GM12892 (cell line): ENCODE data around the gene CAPG.

Experiments
- POLR2A ChIP-seq: IDR thresholded peaks from 2 replicates; pipeline ENCODE4 v1.6.1; 2011; ENCODE audit warnings: low read depth, low read length, control low read depth
- POLR2AphosphoS5 ChIP-seq: IDR thresholded peaks from 2 replicates; pipeline ENCODE4 v1.6.1; 2011; ENCODE audit warnings: low read depth, low read length, control low read depth

GRCh38 chr2:85418132-85419008 is 8.2 kb upstream of the CAPG start, which contains the start of gene SH2D6:
- TF ChIP-seq POLR2A (peak; percentile 60), POLR2AphosphoS5 (0 out of 2 replicates have a peak, but pooled peaks have one; percentile 23)
